Measurements from ENCODE around the gene USP33.

GRCh38 chr1:77652970-77653516 lies 106.6 kb downstream of the USP33 start:
- TF ChIP-seq POLR2AphosphoS5 (IDR thresholded peaks at IDR 0.05) = no peak
- TF ChIP-seq, protein P1, sequence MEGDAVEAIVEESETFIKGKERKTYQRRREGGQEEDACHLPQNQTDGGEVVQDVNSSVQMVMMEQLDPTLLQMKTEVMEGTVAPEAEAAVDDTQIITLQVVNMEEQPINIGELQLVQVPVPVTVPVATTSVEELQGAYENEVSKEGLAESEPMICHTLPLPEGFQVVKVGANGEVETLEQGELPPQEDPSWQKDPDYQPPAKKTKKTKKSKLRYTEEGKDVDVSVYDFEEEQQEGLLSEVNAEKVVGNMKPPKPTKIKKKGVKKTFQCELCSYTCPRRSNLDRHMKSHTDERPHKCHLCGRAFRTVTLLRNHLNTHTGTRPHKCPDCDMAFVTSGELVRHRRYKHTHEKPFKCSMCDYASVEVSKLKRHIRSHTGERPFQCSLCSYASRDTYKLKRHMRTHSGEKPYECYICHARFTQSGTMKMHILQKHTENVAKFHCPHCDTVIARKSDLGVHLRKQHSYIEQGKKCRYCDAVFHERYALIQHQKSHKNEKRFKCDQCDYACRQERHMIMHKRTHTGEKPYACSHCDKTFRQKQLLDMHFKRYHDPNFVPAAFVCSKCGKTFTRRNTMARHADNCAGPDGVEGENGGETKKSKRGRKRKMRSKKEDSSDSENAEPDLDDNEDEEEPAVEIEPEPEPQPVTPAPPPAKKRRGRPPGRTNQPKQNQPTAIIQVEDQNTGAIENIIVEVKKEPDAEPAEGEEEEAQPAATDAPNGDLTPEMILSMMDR (IDR thresholded peaks at IDR 0.05) = no peak
